ENCODE results near the gene MORC2.

The MORC2 gene

GRCh38 chr22:30879415-30879797 is 89.2 kb downstream of the MORC2 start:
- no peak overlapping the region for H3K4me3 ChIP-seq (ENCODE audit: low read length)
- DNase-seq (ENCODE audit: low read depth, low spot score), result no peak

GRCh38 chr22:30878516-30879414 is 89.8 kb downstream of the MORC2 start:
- DNase-seq (ENCODE audit: low read depth, low spot score), result no peak
- H3K4me3 ChIP-seq (ENCODE audit: low read length), result no peak overlapping the region

- H3K4me3 ChIP-seq (ENCODE audit: low read length), result no peak overlapping the region
- no peak for DNase-seq (ENCODE audit: low read depth, low spot score)
Measured at GRCh38 chr22:30877662-30878515, 90.7 kb downstream of the MORC2 start.

- DNase-seq (ENCODE audit: low read depth, low spot score), result no peak
- H3K4me3 ChIP-seq (ENCODE audit: low read length), result no peak overlapping the region
Measured at GRCh38 chr22:30876915-30877553, 91.5 kb downstream of the MORC2 start.

GRCh38 chr22:30876221-30876751 is 92.3 kb downstream of the MORC2 start:
- no peak for DNase-seq (ENCODE audit: low read depth, low spot score)
- H3K4me3 ChIP-seq (ENCODE audit: low read length), result no peak overlapping the region

- no peak for DNase-seq (ENCODE audit: low read depth, low spot score)
- no peak overlapping the region for H3K4me3 ChIP-seq (ENCODE audit: low read length)
Measured at GRCh38 chr22:30875481-30876215, 92.9 kb downstream of the MORC2 start.

All from Jurkat, Clone E6-1 (cell line).